Measurements from ENCODE around the gene ABCC3. TPM values are rescaled to one million over a fixed set of nuclear protein-coding genes. Genes with fewer than 3 reads are reported as not detected.

ABCC3 gene
- total RNA-seq, 1 experiment from 2014 or later = 66.2 TPM

DNA sequence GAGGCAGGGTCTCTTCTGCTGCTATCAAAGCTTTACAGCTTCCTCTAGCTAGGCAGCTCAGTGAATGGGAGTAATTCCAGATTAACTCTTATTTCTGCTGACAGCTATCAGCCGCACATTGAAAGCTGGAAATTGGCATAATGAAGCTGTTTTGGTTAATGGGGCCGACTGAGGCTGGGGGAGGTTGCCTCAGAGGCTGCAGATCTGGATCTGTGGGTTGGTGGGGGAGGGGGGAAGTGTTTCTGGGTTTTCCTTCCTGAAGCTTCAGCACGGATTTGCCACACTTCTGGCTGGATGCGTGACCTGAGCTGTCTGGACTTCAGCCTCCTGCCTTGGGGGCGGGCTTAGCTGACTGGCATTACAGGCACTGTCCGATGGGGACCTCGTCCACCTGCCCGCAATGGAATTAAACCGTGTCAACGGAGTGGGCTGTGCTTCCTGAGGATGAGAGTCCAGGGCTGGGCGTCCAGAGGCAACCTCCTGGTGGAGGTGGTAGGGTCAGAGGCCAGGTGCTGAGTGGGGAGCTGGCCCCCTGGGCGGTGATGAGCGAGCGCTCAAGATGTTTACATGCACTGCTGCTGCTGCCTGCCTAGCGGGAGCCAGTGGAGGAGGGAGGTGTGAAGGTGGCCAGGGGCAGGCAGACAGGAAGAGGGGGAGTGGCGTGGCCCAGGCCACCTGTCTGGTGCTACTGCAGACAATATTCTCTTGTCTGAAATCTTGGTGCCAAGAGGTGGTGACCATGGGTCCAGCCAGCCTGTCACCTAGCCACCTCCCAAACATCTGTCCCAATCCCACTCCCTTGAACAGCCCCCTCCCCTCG is 6.7 kb upstream of the ABCC3 start:
- TF ChIP-seq CTCF (IDR thresholded peaks at IDR 0.05 in 2 of 3, conservative IDR thresholded peaks at IDR 0.05 in 1 of 3; ENCODE audit: borderline replicate concordance in 1 of 3, insufficient read depth in 1 of 3, low read depth in 2 of 3, low read length in 2 of 3) (no peak), EGR1 (IDR thresholded peaks at IDR 0.05; ENCODE audit: low read depth) (no peak)
- TF ChIP-seq, protein P1, sequence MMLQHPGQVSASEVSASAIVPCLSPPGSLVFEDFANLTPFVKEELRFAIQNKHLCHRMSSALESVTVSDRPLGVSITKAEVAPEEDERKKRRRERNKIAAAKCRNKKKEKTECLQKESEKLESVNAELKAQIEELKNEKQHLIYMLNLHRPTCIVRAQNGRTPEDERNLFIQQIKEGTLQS (IDR thresholded peaks at IDR 0.05) = no peak
- ChIA-PET CTCF (interaction anchor here (0.5 to 5.2 kb wide), 14 partner anchors 10 to 146 kb away, joined by 3 to 107 read pairs (median 5); partner anchors contain the start of gene CACNA1G), RAD21 (ENCODE audit: low non-redundant PET in 1 of 2, low total read pairs in 2 of 2, uncharacterized antibody in 2 of 2, unreplicated experiment in 2 of 2) (interaction anchor here (0.5 to 0.8 kb wide), 3 partner anchors 66 to 145 kb away, joined by 3 to 4 read pairs (median 3); no protein-coding TSS in a partner anchor), POLR2A (interaction anchor here (1.4 to 4.4 kb wide), 2 partner anchors 11 to 66 kb away, joined by 3 to 25 read pairs; no protein-coding TSS in a partner anchor)
- Histone ChIP-seq H3K4me1 (ENCODE audit: control insufficient read depth in 1 of 2, insufficient read depth in 2 of 2, low read length in 2 of 2) (peaks cover 14 to 51% of the 10 kb centered on the region in 2 experiments; a peak in 3 of 4 replicates), H3K27ac (ENCODE audit: low read depth, low read length) (no peak overlapping the region), H4K20me1 (ENCODE audit: insufficient read depth) (no peaks in the 10 kb centered on the region), H3K36me3 (ENCODE audit: control insufficient read depth in 1 of 2, insufficient read depth in 2 of 2, low read length in 2 of 2) (no peaks in the 10 kb centered on the region), H3K27me3 (ENCODE audit: insufficient read depth, low read length) (no peaks in the 10 kb centered on the region), H3K4me2 (ENCODE audit: low read length) (no peak overlapping the region), H3K4me3 (replicated peaks in 1 of 2; ENCODE audit: low read depth in 1 of 2, low read length in 2 of 2) (no peak overlapping the region), H3K9ac (ENCODE audit: low read length) (no peak overlapping the region), H3K79me2 (ENCODE audit: insufficient read depth, low read length) (no peaks in the 10 kb centered on the region), H3K9me3 (ENCODE audit: control insufficient read depth in 1 of 2, insufficient read depth in 1 of 2, low read depth in 1 of 2, low read length in 2 of 2) (no peaks in the 10 kb centered on the region), H3K9me2 (ENCODE audit: insufficient read depth) (no peaks in the 10 kb centered on the region), H2AFZ (ENCODE audit: low read depth, low read length, poor library complexity, severe bottlenecking) (no peak overlapping the region)
- no peak for DNase-seq (ENCODE audit: low read depth, low spot score)
- BruUV-seq (replicated peaks) = no TSS peak
- intact Hi-C loops (cut with micrococcal nuclease) = no loop called here
- ATAC-seq = no peak
